ENCODE results near the gene EXOC2.

EXOC2 gene

GRCh38 chr6:718345-718744 lies 25.4 kb upstream of the EXOC2 start:
- Histone ChIP-seq H3K27me3 (ENCODE audit: insufficient read depth, low read length, poor library complexity) (no peaks in the 10 kb centered on the region), H2AFZ (ENCODE audit: low read depth, low read length) (no peak overlapping the region)
- no peak for DNase-seq

GRCh38 chr6:717135-717534 lies 24.2 kb upstream of the EXOC2 start:
- H3K36me3 ChIP-seq (ENCODE audit: insufficient read depth, low read length), result no peaks in the 10 kb centered on the region
- no peaks in the 10 kb centered on the region for H4K20me1 ChIP-seq (ENCODE audit: insufficient read depth, low read length)
- no peak overlapping the region for H3K27ac ChIP-seq (ENCODE audit: low read length)
- ATAC-seq (ENCODE audit: insufficient read depth, low read depth) (no peak), DNase-seq (no peak)
- no peaks in the 10 kb centered on the region for H3K4me1 ChIP-seq (ENCODE audit: insufficient read depth, low read length)
- no peaks in the 10 kb centered on the region for H3K9me3 ChIP-seq (ENCODE audit: insufficient read depth, low read length, severe bottlenecking)
- no peak overlapping the region for H2AFZ ChIP-seq (ENCODE audit: low read depth, low read length)
- TF ChIP-seq, protein P1, sequence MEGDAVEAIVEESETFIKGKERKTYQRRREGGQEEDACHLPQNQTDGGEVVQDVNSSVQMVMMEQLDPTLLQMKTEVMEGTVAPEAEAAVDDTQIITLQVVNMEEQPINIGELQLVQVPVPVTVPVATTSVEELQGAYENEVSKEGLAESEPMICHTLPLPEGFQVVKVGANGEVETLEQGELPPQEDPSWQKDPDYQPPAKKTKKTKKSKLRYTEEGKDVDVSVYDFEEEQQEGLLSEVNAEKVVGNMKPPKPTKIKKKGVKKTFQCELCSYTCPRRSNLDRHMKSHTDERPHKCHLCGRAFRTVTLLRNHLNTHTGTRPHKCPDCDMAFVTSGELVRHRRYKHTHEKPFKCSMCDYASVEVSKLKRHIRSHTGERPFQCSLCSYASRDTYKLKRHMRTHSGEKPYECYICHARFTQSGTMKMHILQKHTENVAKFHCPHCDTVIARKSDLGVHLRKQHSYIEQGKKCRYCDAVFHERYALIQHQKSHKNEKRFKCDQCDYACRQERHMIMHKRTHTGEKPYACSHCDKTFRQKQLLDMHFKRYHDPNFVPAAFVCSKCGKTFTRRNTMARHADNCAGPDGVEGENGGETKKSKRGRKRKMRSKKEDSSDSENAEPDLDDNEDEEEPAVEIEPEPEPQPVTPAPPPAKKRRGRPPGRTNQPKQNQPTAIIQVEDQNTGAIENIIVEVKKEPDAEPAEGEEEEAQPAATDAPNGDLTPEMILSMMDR (IDR thresholded peaks at IDR 0.05; ENCODE audit: borderline replicate concordance, extremely low read depth, low read length, poor library complexity, severe bottlenecking), result no peak
- TF ChIP-seq EZH2 (IDR thresholded peaks at IDR 0.05; ENCODE audit: borderline replicate concordance, low read depth, low read length, severe bottlenecking), result no peak
- no peak overlapping the region for H3K4me3 ChIP-seq (ENCODE audit: low read depth in 1 of 2, low read length in 2 of 2)
- no peak overlapping the region for H3K9ac ChIP-seq (ENCODE audit: low read depth, low read length)
- H3K4me2 ChIP-seq (ENCODE audit: insufficient read depth, low read length), result no peak overlapping the region
- no peaks in the 10 kb centered on the region for H3K79me2 ChIP-seq (ENCODE audit: insufficient read depth, low read length)
- H3K27me3 ChIP-seq (ENCODE audit: insufficient read depth, low read length, poor library complexity), result no peaks in the 10 kb centered on the region

More at GRCh38 chr6:718345-718744, 25.4 kb upstream of the EXOC2 start:
- Histone ChIP-seq H3K79me2 (ENCODE audit: insufficient read depth, low read length) (no peaks in the 10 kb centered on the region), H3K36me3 (ENCODE audit: insufficient read depth, low read length) (no peaks in the 10 kb centered on the region), H3K9me3 (ENCODE audit: insufficient read depth, low read length, severe bottlenecking) (no peaks in the 10 kb centered on the region), H3K4me1 (ENCODE audit: insufficient read depth, low read length) (no peaks in the 10 kb centered on the region), H3K27ac (ENCODE audit: low read length) (no peak overlapping the region), H4K20me1 (ENCODE audit: insufficient read depth, low read length) (no peaks in the 10 kb centered on the region), H3K4me3 (ENCODE audit: low read depth in 1 of 2, low read length in 2 of 2) (no peak overlapping the region), H3K9ac (ENCODE audit: low read depth, low read length) (no peak overlapping the region), H3K4me2 (ENCODE audit: insufficient read depth, low read length) (no peak overlapping the region)
- ATAC-seq (ENCODE audit: insufficient read depth, low read depth), result no peak
- TF ChIP-seq, protein P1 (IDR thresholded peaks at IDR 0.05; ENCODE audit: borderline replicate concordance, extremely low read depth, low read length, poor library complexity, severe bottlenecking), result no peak
- TF ChIP-seq EZH2 (IDR thresholded peaks at IDR 0.05; ENCODE audit: borderline replicate concordance, low read depth, low read length, severe bottlenecking), result no peak

DNA sequence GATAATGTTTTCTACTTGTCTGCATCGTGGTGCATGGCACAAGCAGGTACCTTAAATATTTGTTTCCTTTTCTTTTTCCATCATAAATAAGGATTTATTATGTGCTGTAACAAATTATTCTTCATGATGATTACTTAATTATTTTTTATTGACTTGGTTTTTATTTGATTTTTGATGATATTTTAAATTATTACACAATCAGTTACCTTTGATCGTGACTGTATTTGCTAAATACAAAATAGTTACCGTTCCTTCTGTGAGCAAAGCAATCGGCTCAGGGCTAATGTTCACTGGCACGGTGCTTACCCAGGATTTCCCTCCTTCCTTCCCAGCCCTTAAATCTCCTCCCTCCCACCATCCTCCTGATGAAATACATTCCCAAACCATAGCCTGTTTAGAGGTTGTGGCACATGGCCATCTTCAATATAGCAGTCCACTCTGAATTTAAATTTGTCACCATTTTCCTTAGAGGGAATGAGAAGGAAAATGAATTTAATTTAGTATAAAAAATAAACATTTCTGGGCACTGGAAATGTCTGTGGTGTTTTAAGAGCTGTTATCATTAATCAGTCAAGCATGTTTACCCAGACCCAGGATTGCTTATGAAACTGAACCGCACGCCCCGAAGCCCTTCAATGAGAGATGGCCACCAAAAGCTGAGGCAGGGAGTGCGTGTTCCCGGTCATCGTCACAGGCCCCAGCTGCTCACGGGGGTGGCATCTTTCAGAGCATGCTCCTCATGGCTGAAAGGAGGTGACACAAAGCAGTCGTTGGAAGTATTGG lies 23.0 kb upstream of the EXOC2 start:
- ATAC-seq (ENCODE audit: insufficient read depth, low read depth), result no peak

DNA sequence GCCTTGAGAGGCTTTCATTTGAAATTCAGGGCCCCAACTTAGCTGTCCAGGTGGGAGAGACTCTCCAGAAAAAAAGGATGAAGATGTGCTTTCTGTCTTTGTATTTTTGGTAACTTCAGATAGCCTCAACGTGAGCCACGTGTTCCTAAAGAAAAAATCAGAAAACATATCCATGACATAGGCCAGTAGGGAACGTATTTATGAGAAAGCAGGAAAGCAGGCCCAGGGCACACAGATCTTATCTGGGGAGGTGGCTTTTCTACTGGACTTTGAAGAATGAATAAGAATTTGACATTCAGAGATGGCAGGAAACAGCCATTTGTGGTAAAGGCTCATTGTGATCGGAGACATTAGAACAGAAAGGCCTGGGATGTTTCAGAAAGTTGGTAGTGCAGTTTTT lies 21.2 kb upstream of the EXOC2 start:
- no peak overlapping the region for H2AFZ ChIP-seq (ENCODE audit: low read depth, low read length)
- H3K27ac ChIP-seq (ENCODE audit: low read length), result no peak overlapping the region
- TF ChIP-seq, protein P1 (IDR thresholded peaks at IDR 0.05; ENCODE audit: borderline replicate concordance, extremely low read depth, low read length, poor library complexity, severe bottlenecking), result no peak
- TF ChIP-seq EZH2 (IDR thresholded peaks at IDR 0.05; ENCODE audit: borderline replicate concordance, low read depth, low read length, severe bottlenecking), result no peak
- no peaks in the 10 kb centered on the region for H3K9me3 ChIP-seq (ENCODE audit: insufficient read depth, low read length, severe bottlenecking)
- H3K36me3 ChIP-seq (ENCODE audit: insufficient read depth, low read length), result no peaks in the 10 kb centered on the region
- H3K9ac ChIP-seq (ENCODE audit: low read depth, low read length), result no peak overlapping the region
- ATAC-seq (ENCODE audit: insufficient read depth, low read depth) (no peak), DNase-seq (no peak)
- H3K4me2 ChIP-seq (ENCODE audit: insufficient read depth, low read length), result no peak overlapping the region
- peaks cover 26% of the 10 kb centered on the region for H3K4me1 ChIP-seq (ENCODE audit: insufficient read depth, low read length)
- H3K79me2 ChIP-seq (ENCODE audit: insufficient read depth, low read length), result no peaks in the 10 kb centered on the region
- H3K4me3 ChIP-seq (ENCODE audit: low read depth in 1 of 2, low read length in 2 of 2), result no peak overlapping the region
- H3K27me3 ChIP-seq (ENCODE audit: insufficient read depth, low read length, poor library complexity), result no peaks in the 10 kb centered on the region
- H4K20me1 ChIP-seq (ENCODE audit: insufficient read depth, low read length), result no peaks in the 10 kb centered on the region

More for the DNA sequence above, 23.0 kb upstream of the EXOC2 start:
- no peak for TF ChIP-seq EZH2 (IDR thresholded peaks at IDR 0.05; ENCODE audit: borderline replicate concordance, low read depth, low read length, severe bottlenecking)
- H3K9ac ChIP-seq (ENCODE audit: low read depth, low read length), result no peak overlapping the region
- no peak overlapping the region for H3K4me3 ChIP-seq (ENCODE audit: low read depth in 1 of 2, low read length in 2 of 2)
- H3K4me2 ChIP-seq (ENCODE audit: insufficient read depth, low read length), result no peak overlapping the region
- H3K27me3 ChIP-seq (ENCODE audit: insufficient read depth, low read length, poor library complexity), result no peaks in the 10 kb centered on the region
- H3K9me3 ChIP-seq (ENCODE audit: insufficient read depth, low read length, severe bottlenecking), result no peaks in the 10 kb centered on the region
- H2AFZ ChIP-seq (ENCODE audit: low read depth, low read length), result no peak overlapping the region
- H4K20me1 ChIP-seq (ENCODE audit: insufficient read depth, low read length), result no peaks in the 10 kb centered on the region
- no peak for DNase-seq
- peaks cover 10% of the 10 kb centered on the region for H3K4me1 ChIP-seq (ENCODE audit: insufficient read depth, low read length)
- H3K36me3 ChIP-seq (ENCODE audit: insufficient read depth, low read length), result no peaks in the 10 kb centered on the region
- no peaks in the 10 kb centered on the region for H3K79me2 ChIP-seq (ENCODE audit: insufficient read depth, low read length)
- no peak overlapping the region for H3K27ac ChIP-seq (ENCODE audit: low read length)
